GM06990 (cell line): ENCODE measurements around the gene CADM1.

ENCODE experiments used
- DNase-seq: peaks from one replicate; pipeline ENCODE4 v3.0.0-alpha.2; 2011; ENCODE audit not compliant: insufficient read length; ENCODE audit errors: extremely low read depth
- H3K27me3 ChIP-seq: replicated peaks from 2 replicates; pipeline ENCODE4 v1.6.0; 2011; ENCODE audit warnings: low read length; ENCODE audit not compliant: control insufficient read depth, insufficient read depth
- H3K36me3 ChIP-seq: 2 replicates; pipeline ENCODE4 v1.5.1; 2011; ENCODE audit warnings: low read length; ENCODE audit not compliant: control insufficient read depth, insufficient read depth
- H3K4me3 ChIP-seq: replicated peaks from 2 replicates; pipeline ENCODE4 v1.5.1; 2011; ENCODE audit warnings: low read depth, mild to moderate bottlenecking, control low read depth, low read length
- CTCF ChIP-seq: IDR thresholded peaks from 2 replicates; pipeline ENCODE4 v1.5.1; 2011; ENCODE audit warnings: low read length, control low read depth, mild to moderate bottlenecking, inconsistent platforms; ENCODE audit not compliant: insufficient read depth, poor library complexity, severe bottlenecking

The CADM1 gene

GRCh38 chr11:115282923-115283322 lies 221.3 kb downstream of the CADM1 start:
- no peak for TF ChIP-seq CTCF
- H3K27me3 ChIP-seq, result no peaks in the 10 kb centered on the region
- no peak for DNase-seq

GRCh38 chr11:115280775-115281174 lies 223.4 kb downstream of the CADM1 start:
- TF ChIP-seq CTCF, result no peak
- no peak overlapping the region for H3K4me3 ChIP-seq
- H3K36me3 ChIP-seq, result no peaks in the 10 kb centered on the region; the same call in 1 of the 2 replicates
- no peaks in the 10 kb centered on the region for H3K27me3 ChIP-seq
- DNase-seq, result no peak

More at GRCh38 chr11:115282923-115283322, 221.3 kb downstream of the CADM1 start:
- Histone ChIP-seq H3K36me3 (no peaks in the 10 kb centered on the region; the same call in 1 of the 2 replicates), H3K4me3 (no peak overlapping the region)

- Histone ChIP-seq H3K4me3 (no peak overlapping the region), H3K27me3 (no peaks in the 10 kb centered on the region), H3K36me3 (no peaks in the 10 kb centered on the region; the same call in 1 of the 2 replicates)
- no peak for DNase-seq
- TF ChIP-seq CTCF, result no peak
These were observed 224.1 kb downstream of the CADM1 start for GRCh38 chr11:115279813-115280761.

- no peak for DNase-seq
- H3K27me3 ChIP-seq, result no peaks in the 10 kb centered on the region
- no peaks in the 10 kb centered on the region; the same call in 1 of the 2 replicates for H3K36me3 ChIP-seq
- no peak for TF ChIP-seq CTCF
- no peak overlapping the region for H3K4me3 ChIP-seq
These were observed 227.4 kb downstream of the CADM1 start for GRCh38 chr11:115276799-115277198.

- TF ChIP-seq CTCF, result no peak
- Histone ChIP-seq H3K4me3 (no peak overlapping the region), H3K27me3 (no peaks in the 10 kb centered on the region), H3K36me3 (no peaks in the 10 kb centered on the region; the same call in 1 of the 2 replicates)
- DNase-seq, result no peak
These were observed 228.0 kb downstream of the CADM1 start for GRCh38 chr11:115276191-115276590.
